HG03159 (cell line): ENCODE results near the gene CPAMD8.
"Not testable (repeated sequence)": the region's sequence is repeated elsewhere in the genome, so short reads cannot be mapped to it uniquely, and the experiment has no call there.

Experiments
- ATAC-seq: cut with Tn5 transposase; IDR thresholded peaks from one replicate; pipeline ENCODE4 v1.9.1; 2021; ENCODE audit warnings: mild to moderate bottlenecking, moderate library complexity; ENCODE audit not compliant: unreplicated experiment

Gene CPAMD8

GRCh38 chr19:17002455-17002854, 24.2 kb downstream of the CPAMD8 start:
- no peak for ATAC-seq

GRCh38 chr19:17001603-17002183, 24.9 kb downstream of the CPAMD8 start:
- no peak for ATAC-seq

DNA sequence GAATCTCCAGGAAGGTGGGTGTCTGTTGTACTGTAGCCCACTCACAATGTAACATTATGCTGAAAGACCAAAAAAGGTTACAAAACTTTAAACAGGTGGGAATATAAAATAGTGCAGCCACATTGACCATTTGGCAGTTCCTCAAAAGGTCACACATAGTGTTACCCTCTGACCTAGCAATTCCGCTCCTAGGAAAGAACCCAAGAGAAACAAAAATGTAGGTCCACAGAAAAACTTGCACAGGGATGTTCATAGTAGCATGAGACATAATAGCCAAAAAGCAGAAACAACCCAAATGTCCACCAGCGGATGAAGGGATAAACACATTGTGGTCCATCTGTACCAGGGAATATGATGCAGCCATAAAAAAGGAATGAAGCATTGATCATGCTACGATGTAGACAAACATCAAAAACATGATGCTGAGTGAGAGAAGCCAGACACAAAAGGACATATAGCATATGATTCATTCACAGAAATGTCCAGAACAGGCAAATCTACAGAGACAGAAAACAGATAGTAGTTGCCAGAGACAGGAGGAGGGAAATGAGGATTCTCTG, 27.9 kb downstream of the CPAMD8 start:
- no peak for ATAC-seq

DNA sequence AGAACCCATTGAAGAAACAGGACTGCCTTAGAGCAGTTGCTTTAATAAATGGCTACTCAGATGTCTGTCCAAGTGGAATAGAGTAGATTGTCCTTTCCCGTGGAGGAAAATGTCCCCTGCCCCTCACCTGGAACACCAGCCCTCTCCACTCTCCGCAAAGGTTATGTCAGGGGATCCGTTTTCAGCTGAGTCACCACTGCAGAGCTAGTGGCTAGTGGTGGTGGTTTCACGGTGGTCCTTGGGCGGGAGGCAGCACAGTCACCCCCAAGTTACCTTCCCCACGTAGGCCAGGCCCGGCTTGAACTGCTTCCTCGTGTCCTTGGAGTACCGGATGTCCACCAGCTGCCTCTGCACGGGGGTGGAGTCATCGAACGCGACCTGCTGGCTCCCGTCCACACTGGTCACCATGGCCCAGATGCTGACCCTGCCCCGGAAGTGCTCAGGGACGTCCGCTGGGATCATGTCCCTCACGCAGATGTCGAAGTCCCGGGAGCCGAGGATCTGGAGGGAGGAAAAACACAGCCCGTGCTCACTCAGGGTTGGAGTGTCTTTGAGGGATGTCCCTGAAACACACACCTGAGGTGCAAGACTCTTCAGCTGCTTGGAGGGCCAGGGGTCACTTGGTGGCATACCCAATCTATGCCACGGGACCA, 29.6 kb downstream of the CPAMD8 start:
- ATAC-seq, result not testable (repeated sequence)

- no peak for ATAC-seq
Measured at GRCh38 chr19:16988661-16989060, 37.9 kb downstream of the CPAMD8 start.

DNA sequence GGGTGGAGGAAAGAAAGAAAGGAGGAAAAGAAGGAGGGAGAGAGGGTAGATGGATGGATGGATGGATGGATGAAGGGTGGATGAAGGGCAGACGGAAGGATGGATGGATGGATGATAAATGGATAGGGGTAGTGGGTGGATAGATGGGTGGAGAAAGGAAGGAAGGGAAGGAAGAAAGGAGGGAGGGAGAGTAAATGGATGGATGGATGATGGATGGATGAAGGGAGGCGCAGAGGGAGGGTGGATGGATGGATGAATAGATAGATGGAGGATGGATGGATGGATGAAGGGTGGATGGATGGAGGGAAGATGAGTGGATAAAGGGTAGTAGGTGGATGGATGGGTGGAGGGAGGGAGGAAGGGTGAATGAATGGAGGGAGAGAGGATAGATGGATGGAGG, 41.2 kb downstream of the CPAMD8 start:
- ATAC-seq, result no peak

- ATAC-seq, result not testable (repeated sequence)
Measured at GRCh38 chr19:16982586-16982985, 44.0 kb downstream of the CPAMD8 start.

DNA sequence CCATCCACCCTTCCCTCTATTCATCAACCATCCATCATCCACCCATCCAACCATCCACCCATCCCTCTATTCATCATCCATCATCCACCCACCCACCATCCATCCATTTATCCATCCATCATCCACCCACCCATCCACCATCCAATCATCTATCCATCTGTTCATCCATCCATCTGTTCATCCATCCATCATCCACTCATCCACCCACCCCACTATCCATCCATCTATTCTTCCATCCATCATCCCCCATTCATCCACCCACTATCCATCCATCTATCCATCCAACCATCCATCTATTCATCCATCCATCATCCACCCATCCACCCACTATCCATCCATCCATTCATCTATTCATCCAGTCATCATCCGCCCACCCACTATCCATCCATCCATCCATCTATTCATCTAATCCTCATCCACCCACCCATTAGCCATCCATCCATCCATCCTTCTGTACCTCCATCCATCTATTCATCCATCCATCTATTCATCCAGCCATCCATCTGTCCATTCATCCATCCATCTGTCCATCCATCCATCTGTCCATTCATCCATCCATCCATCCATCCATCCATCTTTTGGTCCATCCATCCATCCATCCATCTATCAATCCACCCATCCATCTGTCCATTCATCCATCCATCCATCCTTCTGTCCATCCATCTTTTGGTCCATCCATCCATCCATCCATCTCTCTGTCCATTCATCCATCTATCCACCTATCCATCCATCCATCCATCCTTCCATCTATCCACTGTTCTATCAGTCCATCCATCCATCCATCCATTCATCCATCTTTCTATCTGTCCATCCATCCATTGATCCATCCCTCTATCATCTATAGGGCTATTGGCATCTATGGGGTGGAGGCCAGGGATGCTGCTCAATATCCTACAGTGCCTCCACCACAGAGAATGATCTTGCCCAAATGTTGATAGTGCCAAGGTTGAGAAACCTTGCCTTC, 47.5 kb downstream of the CPAMD8 start:
- no peak for ATAC-seq

- no peak for ATAC-seq
Measured at GRCh38 chr19:16978156-16978555, 48.5 kb downstream of the CPAMD8 start.

GRCh38 chr19:16977306-16977705, 49.3 kb downstream of the CPAMD8 start:
- no peak for ATAC-seq

DNA sequence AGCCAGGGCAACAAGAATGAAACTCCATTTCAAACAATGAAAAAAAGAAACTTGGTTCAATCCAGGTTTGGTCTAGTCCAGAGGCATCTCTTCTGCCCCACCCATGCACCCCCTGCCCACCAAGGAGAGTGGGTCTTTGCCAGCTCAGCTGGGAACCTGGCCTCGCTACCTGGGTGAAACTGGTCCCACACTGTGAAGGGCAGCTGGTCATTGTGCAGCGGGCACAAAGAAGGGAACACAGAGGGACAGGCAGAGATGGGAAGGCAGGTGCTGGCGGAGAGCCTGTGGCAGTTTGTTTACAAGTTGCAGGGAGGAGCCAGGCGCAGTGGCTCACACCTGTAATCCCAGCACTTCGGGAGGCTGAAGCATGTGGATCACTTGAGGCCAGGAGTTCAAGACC, 50.2 kb downstream of the CPAMD8 start:
- ATAC-seq, result no peak

- no peak for ATAC-seq
Measured at GRCh38 chr19:16970821-16971220, 55.8 kb downstream of the CPAMD8 start.

- no peak for ATAC-seq
Measured at GRCh38 chr19:16969135-16969534, 57.5 kb downstream of the CPAMD8 start.

DNA sequence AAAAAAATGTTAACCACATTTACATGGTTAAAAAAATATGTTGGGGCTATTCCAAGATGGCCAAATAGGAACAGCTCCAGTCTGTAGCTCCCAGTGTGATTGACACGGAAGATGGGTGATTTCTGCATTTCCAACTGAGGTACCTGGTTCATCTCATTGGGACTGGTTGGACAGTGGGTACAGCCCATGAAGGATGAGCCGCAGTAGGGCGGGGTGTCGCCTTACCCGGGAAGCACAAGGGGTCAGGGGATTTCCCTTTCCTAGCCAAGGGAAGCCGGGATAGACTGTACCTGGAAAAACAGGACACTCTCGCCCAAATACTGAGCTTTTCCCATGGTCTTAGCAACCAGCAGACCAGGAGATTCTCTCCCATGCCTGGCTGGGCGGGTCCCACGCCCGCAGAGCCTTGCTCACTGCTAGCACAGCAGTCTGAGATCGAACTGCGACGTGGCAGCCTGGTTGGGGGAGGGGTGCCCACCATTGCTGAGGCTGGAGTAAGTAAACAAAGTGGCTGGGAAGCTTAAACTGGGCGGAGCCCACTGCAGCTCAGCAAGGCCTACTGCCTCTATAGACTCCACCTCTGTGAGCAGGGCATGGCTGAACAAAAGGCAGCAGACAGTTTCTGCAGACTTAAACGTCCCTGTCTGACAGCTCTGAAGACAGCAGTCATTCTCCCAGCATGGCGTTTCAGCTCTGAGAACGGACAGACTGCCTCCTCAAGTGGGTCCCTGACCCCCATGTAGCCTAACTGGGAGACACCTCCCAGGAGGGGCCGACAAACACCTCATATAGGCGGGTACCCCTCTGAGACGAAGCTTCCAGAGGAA, 65.4 kb downstream of the CPAMD8 start:
- ATAC-seq, result not testable (repeated sequence)

GRCh38 chr19:16958277-16958676, 68.3 kb downstream of the CPAMD8 start:
- ATAC-seq, result not testable (repeated sequence)

GRCh38 chr19:16957855-16958254, 68.8 kb downstream of the CPAMD8 start:
- ATAC-seq, result no peak

- ATAC-seq, result no peak
Measured at GRCh38 chr19:16957151-16957701, 69.4 kb downstream of the CPAMD8 start.

DNA sequence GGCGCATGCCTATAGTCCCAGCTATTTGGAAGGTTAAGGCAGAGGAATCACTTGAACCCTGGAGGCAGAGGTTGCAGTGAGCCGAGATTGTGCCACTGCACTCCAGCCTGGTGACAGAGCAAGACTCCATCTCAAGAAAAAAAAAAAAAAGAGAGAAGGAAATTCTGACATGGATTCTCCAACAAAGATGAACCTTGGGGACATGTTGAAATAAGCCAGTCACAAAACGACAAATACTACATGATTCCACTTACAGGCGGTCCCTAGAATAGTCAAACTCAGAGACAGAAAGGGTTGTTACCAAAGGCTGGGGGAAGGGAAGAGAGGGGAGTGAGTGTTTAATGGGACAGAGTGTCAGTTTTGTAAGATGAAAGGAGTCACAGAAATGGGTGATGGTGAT, 71.4 kb downstream of the CPAMD8 start:
- ATAC-seq, result no peak

DNA sequence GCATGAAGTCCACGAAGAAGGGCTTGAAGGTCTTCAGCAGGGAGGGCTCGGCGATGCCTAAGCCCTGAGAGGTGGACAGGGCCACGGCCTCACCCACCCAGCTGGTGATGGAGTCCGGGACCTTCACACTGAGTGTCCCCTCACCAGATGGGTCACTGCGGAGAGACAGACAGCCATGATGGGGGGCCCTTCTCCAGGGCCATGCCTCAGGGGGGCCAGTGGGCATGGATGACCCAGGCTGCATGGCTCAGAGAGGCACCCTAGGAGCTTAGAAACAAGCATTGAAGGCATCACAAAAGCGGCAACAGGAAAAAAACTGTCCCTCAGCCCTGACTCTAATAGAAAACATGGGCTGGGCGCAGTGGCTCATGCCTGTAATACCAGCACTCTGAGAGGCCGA, 74.6 kb downstream of the CPAMD8 start:
- ATAC-seq, result no peak

DNA sequence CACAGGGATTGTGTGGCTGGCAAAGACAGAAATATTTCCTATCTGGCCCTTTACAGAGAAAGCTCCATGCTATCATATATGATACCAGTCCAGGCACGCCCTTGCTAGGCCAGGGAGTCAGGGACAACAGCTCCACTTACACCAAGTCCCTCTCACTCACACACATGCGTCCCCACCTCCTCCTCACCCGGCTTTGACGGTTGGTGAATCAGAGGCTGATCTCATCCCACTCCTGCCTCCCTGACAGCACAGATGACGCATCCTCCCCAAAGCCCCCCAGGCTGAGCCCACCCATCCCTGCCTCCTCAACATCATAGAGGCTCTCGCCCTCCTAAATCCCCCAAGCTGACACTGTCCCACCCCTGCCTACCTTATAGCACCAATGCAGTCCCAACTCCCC, 75.1 kb downstream of the CPAMD8 start:
- no peak for ATAC-seq
